ENCODE results near the gene ABTB1. TPM values are rescaled to one million over a fixed set of nuclear protein-coding genes. Genes with fewer than 3 reads are reported as not detected.

The ABTB1 gene
- total RNA-seq, 1 experiment from 2014 or later = 5.2 TPM

GRCh38 chr3:127686512-127686894 lies 13.8 kb downstream of the ABTB1 start:
- no peak for DNase-seq (ENCODE audit: low read depth)

DNA sequence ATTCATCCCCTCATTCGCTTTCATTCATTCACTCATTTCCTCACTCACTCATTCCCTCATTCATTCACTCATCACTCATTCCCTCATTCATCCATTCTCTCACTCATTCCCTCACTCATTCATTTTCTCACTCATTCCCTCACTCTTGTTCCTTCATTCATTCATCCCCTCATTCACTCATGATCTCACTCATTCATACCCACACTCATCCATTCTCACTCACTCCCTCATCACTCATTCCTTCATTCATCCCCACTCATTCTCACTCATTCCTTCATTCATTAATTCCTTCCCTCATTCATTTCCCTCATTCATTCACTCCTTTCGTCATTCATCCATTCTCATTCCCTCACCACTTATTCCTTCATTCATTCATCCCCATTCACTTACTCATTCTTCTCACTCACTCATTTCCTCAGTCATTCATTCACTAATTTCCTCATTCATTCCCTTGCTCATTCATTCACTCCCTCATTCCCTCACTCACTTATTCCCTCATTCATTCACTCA lies 14.5 kb downstream of the ABTB1 start:
- no peak for DNase-seq (ENCODE audit: low read depth)

DNA sequence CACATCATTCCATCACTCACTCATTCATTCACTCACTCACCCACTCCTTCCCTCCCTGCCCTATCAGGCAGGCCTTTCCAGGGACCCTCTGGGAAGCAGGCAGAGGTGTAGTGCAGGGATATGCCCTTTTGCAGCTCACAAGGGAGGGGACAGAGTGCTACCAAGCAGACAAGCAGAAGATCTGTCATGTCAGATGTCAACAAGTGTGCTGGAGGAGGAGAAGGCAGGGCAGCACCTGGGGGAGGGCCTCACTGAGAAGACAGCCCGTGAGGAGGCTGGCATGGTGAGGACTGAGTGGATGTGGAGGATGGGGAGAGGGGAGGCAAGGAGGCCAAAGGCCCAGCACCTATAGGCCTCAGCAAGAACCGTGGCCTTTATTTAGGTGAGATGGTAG lies 15.3 kb downstream of the ABTB1 start:
- DNase-seq (ENCODE audit: low read depth) = no peak

DNA sequence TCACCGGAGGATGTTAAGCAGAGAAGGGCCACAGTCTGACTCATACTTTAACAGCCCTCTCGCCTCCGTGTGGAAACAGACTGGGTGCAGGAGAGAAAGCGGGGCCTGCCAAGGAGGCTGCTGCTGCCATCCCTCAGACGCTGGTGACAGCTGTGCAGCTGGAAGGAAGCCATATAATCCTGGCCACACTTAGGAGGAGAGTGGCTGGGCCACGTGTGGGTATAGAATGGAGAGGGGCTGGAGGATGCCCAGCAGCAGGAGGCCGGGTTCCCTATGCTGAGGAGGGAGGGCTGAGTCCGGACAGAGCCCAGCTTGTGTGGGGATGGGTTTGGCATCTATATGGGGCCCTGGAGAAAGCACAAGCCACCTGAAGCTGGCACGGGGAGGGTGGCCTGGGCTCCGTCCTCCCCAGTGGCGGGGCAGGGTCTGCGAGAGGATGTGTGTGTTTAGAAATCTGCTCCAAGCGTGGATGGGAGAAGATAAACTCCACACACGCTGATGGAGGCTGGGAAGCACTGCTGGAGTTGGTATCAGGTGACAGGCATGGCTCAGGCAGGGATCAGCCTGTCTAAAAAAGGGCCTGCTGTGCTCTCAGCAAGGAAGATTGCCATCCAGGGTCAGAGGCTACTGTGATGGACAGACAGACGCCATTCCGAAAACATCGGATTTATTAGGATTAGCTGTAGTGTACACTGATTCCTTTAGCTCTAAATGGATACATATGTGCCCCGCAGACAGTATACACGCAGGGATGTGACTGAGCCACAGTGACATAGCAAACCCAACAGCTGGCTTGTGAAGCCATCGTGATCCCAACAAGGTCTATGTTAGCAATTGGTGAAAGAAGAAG lies 15.9 kb downstream of the ABTB1 start:
- DNase-seq (ENCODE audit: low read depth) = peak; percentile 93

- DNase-seq (ENCODE audit: low read depth) = no peak
Observed at GRCh38 chr3:127689266-127689860, 16.6 kb downstream of the ABTB1 start.

DNA sequence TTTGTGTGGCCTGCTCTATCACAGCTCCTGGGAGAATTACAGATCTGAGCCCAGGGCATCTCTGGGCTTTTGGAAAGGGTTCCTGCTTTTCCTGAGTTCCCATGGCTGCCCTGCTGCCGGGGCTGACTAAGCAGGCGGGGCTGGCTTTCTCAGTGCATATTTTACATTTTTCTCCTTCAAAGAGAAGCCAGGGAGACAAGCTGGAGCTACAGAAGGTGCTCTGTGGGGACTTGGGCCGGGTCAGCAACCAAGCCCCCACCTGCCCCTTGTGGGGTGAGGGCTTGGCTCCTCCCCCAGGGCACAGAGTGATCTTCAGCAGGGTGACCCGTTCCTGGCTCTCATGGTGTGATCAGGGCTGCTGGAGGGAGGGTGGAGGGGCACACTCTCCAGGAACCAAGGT lies 17.4 kb downstream of the ABTB1 start:
- peak; percentile 77 for DNase-seq (ENCODE audit: low read depth)

- DNase-seq (ENCODE audit: low read depth) = peak; percentile 71
Observed at GRCh38 chr3:127690823-127691452, 18.2 kb downstream of the ABTB1 start.

DNA sequence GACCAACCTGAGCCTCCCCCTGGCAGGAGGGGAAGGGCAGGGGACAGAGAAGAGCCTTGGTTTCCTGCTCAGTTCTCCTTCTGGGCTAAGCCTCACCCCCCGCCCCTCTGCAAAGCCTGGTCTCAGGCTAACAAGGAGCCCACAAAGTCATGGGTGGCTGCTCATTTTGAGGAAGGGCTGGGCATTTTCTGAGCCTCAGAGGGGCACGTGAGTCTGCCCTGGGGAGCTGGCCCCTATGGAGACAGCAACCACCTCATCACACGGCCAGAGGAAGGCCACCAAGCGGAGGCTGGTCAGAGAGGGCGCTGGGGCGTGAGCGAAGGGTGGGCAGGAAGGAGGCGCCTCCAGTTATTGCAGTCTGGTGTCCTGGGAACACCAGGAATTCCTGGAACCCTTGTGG lies 18.7 kb downstream of the ABTB1 start:
- DNase-seq (ENCODE audit: low read depth) = no peak

- DNase-seq (ENCODE audit: low read depth) = no peak
Observed at GRCh38 chr3:127691974-127692373, 19.2 kb downstream of the ABTB1 start.

DNA sequence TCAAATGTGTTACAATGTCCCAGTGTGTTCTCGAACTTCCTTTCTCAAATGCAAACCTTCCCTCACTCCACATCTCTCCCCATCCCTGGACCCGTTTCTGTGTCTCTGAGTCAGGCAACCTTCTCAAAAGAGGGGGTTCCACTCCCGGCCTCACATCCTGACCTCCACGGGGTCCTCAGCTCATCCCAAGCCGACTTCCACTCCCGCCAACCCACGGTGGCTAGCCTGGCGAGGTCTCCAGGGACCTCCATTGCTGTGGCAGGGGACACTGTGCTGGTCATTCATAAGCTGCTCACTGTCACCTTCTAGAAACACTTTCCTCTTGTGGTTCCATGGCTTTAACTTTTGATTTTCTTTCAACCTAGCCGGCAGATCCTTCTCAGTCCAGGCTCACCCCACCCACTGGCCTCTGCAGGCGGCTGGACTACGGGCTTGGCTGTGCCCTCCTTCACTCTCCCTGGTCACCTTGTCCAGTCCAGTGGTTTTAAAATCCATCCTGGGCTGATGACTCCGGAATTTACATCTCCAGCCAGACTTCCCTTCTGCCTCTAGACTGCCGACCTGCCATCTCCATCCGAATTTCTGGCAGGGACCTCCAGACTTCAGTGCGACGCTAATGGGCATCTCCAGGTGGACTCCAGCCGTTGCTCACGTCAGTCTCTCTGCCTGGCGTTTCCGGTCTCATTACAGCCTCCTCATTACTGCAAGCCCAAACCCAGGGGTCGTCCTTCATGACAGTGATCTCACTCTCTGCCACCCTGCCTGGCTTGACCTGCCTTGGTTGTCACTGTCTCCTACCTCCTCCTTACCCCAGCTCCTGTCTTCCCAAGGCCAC lies 20.0 kb downstream of the ABTB1 start:
- no peak for DNase-seq (ENCODE audit: low read depth)

DNA sequence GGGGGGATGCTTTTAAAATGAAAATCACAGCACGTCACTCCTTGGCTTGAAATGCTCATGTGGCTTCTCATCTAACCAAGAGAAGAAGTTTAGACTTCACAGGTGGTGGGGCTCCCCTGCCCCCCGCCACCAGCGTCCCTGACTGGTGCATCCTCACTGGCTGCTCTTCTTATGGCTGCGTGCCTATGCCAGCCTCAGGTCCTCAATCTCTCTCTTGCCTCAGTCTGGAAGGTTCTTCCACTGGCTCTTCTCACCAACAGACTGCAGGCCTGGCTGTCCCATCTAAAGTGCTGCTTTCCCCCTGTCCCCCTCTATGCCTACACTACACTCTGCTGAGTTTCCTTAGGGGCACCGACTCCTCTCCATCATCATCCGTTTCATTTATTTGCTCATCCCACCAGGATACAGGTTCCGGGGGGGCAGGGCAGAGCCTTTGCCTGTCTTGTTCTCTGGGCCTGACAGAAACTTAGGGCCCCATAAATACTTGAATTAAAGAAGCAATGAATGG lies 20.6 kb downstream of the ABTB1 start:
- no peak for DNase-seq (ENCODE audit: low read depth)

GRCh38 chr3:127694467-127695215 lies 21.9 kb downstream of the ABTB1 start:
- peak; percentile 46 for DNase-seq (ENCODE audit: low read depth)

DNA sequence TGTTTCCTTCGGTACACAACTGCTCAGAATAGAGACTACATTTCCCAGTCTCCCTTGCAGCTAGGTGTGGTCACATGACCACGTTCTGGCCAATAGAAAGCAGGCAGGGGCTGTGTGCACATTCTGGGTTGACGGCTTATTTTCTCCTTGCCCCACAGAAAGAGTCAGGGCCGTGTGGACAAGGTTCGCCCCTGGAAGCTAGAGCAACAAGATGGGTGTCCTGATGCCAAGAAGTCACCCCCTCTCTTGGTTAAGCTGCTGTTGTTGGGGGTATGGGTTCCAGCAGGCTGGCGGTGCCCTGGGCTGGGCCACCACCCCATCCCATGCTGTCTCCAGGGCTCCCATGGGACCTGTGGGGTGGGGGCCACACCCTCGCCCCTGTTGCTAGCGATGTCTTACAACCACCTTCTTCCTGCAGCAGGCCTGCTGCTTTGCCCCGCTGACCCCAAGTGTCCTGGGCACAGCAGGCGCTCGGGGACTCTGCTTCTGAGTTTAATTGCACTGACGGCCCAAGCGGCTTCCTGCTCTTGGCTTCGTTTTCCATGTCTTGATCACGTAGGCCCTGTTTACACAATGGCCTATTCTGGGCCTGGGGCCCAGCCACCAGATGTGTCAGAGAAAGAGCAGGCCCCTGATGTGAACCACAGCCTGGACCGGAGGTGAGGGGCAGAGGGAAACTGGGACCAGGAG lies 24.9 kb downstream of the ABTB1 start:
- peak; percentile 86 for DNase-seq (ENCODE audit: low read depth)

DNA sequence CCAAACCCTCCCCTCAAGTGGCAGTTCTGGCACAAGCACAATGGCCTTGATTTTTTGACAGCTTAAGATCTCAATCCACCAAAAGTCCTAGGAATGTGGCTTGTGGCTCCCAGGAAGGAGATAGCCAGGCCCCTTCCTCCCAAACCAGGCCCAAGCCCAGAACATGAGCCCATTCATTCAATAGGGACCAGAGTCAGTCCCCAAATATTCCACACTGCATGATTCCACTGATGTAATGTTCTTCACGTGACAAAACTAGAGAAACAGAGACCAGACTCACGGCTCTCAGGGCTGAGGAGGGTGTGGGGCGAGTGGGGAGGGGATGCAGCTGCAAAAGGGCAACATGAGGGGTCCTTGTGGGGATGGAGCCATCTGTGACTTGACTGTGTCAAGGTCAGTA lies 25.5 kb downstream of the ABTB1 start:
- no peak for DNase-seq (ENCODE audit: low read depth)

DNA sequence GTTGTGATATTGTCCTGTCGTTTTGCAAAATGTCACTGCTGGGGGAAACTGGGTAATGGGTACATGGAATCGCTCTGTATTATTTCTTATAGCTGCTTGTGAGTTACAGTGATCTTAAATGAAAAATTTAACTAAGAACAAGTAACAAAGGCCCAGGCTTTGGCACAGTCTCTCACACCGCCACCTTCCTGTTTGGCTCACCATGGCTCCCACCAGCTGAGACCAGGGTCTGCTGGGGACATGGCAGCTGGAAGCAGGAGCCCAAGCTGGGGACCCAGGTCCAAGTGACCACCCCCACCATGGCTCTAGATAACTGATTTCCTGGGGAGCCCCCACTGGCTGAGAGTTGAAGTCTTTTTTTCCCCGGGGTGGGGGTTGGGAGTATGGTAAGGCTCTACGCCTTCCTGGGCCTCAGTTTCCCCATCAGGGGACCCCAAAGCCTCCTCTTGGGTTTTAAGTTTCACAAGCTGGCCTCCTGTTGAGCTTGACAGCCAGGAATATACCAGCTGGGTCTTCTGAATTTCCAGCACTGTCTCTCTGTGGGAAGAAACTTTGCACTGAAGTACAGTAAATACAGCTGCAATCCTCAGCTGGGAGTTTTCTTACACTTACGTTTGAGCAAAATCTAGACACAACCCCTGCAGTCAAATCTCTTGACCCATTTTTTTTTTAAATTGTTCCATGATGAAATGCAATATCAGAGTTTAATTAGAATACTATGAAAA lies 26.1 kb downstream of the ABTB1 start:
- DNase-seq (ENCODE audit: low read depth) = no peak

GRCh38 chr3:127699416-127700300 lies 26.9 kb downstream of the ABTB1 start:
- no peak for DNase-seq (ENCODE audit: low read depth)

GRCh38 chr3:127700406-127700805 lies 27.7 kb downstream of the ABTB1 start:
- DNase-seq (ENCODE audit: low read depth) = no peak

DNA sequence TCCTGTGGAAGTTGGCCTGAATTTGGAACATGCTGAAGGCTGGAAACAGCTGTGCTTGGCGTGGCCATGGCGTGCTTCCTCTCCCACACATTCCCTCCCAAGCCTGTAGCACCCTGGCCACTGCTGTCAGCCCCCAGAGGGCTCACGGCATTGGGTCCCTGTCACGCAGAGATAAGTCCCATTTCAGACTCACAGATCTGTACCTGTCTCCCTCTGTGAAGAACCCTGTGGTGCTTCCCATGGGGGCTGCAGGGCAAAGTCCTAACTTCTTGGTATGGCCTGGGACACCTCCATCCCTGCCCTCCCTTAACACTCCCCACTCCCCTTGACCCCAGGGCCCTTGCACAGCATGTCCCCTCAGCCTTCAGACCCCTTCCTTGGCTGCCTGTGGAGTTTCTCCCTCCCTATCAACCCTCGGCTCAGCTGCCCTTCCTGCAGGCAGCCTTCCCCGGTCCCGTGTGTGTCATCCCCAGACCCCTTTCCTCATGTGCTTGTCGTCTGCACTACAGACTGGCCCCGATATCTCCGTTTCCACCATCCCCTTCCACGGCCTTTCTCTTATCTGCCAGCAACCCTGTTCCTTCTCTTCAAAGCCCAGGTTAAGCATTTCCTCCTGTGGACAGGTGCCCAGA lies 28.6 kb downstream of the ABTB1 start:
- no peak for DNase-seq (ENCODE audit: low read depth)
